HG03342 (cell line): ENCODE data around the gene CPAMD8.
"Not testable (repeated sequence)": the region's sequence is repeated elsewhere in the genome, so short reads cannot be mapped to it uniquely, and the experiment has no call there.

ENCODE experiments used
- ATAC-seq: cut with Tn5 transposase; IDR thresholded peaks from one replicate; pipeline ENCODE4 v1.9.1; 2021; ENCODE audit warnings: mild to moderate bottlenecking, moderate library complexity; ENCODE audit not compliant: unreplicated experiment

Gene CPAMD8

GRCh38 chr19:16877581-16877980, 149.0 kb downstream of the CPAMD8 start:
- ATAC-seq = no peak

DNA sequence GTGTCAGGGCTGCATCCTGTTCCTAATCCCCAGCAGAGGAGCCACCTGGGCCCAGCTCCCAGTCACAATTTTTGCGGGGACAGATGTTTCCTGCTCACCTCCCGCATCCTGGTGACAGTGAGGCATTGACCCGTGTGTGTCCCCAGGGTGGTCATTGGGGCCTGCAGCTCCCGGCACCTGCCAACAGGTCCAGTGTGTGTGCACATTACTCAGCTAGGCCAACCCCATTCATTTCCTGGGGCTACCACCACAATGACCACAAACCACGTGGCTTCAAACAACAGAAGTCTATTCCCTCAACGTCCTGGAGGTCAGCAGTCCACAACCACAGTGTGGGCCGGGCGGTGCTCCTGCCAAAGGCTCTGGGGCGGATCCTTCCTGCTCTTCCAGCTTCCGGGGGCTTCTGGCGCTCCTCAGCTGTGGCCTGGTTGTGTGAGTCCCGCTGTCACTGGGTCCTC, 149.7 kb downstream of the CPAMD8 start:
- no peak for ATAC-seq

DNA sequence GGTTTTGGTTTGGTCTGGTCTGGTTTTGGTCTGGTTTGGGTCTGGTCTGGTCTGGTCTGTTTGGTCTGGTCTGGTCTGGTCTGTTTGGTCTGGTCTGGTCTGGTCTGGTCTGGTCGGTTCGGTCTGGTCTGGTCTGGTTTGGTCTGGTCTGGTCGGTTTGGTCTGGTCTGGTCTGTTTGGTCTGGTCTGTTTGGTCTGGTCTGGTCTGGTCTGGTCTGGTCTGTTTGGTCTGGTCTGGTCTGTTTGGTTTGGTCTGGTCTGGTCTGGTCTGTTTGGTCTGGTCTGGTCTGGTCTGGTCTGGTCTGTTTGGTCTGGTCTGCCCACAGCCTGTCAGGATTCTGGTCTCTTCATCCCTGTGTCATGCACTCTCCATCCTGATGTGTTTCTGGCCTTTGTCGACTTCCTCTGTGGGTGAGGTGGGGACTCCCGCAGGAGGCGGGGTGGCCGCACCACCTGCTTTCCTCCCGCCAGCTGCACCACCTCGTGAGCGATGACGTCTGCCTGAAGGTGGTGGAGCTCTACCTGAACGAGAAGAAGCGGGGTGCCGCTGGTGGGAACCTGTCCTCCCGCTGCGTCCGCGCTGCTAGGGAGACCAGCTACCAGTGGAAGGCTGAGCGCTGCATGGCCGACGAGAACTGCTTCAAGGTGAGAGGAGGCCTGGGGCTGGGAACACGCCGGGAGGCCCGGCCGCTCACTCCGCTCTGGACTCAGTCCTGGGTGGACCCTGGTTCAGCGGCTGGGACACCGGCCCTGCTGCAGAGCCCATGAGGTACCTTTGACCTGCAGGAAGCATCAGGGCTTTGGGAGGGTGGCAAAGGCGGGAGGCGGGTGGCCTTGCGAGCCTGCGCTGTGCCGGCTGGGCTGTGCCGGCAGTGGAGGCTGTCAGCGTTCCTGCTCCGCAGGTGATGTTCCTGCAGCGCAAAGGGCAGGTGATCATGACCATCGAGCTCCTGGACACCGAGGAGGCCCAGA, 150.7 kb downstream of the CPAMD8 start:
- no peak for ATAC-seq

GRCh38 chr19:16874978-16875299, 151.7 kb downstream of the CPAMD8 start:
- ATAC-seq = not testable (repeated sequence)

DNA sequence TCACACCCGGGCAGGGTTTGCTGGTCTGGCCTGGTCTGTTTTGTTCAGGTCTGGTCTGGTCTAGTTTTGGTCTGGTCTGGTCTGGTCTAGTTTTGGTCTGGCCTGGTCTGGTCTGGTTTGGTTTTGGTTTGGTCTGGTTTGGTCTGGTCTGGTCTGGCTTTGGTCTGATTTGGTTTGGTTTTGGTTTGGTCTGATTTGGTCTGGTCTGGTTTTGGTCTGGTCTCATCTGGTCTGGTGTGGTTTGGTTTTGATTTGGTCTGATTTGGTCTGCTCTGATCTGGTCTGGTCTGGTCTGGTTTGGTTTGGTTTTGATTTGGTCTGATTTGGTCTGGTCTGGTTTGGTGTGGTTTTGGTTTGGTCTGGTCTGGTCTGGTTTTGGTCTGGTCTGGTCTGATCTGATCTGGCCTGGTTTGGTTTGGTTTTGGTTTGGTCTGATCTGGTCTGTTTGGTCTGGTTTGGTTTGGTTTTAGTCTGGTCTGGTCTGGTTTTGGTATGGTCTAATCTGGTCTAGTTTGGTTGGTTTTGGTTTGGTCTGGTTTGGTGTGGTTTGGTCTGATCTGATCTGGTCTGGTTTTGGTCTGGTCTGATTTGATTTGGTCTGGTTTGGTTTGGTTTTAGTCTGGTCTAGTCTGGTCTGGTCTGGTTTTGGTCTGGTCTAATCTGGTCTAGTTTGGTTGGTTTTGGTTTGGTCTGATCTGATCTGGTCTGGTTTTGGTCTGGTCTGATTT, 152.2 kb downstream of the CPAMD8 start:
- no peak for ATAC-seq

DNA sequence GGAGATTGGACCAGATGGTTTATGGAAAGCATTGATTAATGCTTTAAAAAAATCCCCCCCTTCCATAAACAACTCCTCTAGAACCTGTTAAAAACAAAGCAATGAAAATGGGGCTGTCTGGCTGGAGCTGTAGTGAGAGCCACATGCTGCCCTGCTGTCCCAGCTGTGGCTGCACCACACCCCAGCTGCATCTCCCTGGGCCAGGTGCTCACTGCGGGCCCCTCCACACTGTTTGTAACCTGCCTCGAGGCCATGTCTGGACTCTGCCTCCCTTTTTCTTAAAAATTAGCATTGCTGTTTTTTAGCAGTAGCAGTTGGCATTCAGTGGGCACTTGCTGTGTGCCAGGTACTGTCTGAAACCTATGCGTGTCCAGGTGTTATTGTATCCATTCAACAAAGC, 153.0 kb downstream of the CPAMD8 start:
- ATAC-seq = no peak

- no peak for ATAC-seq
Measured at GRCh38 chr19:16872728-16873127, 153.9 kb downstream of the CPAMD8 start.

DNA sequence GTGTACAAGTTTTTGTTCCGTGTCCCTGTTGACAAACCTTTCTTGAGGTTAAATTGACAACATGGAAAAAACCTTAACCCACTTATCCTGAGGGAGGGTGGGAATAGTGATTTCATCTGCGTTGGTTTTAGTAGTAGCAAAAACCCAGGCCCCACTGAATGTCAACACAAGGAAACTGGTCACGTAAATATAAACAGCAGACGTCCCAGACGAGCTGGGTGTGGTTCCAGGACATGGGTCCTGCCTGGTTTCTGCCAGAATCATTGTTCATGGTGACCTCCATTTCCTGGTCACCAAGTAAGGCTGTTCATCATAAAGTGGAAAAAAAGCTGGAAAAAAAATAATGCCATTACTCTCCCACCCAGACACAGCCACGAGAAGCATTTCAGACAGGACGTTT, 154.7 kb downstream of the CPAMD8 start:
- no peak for ATAC-seq

DNA sequence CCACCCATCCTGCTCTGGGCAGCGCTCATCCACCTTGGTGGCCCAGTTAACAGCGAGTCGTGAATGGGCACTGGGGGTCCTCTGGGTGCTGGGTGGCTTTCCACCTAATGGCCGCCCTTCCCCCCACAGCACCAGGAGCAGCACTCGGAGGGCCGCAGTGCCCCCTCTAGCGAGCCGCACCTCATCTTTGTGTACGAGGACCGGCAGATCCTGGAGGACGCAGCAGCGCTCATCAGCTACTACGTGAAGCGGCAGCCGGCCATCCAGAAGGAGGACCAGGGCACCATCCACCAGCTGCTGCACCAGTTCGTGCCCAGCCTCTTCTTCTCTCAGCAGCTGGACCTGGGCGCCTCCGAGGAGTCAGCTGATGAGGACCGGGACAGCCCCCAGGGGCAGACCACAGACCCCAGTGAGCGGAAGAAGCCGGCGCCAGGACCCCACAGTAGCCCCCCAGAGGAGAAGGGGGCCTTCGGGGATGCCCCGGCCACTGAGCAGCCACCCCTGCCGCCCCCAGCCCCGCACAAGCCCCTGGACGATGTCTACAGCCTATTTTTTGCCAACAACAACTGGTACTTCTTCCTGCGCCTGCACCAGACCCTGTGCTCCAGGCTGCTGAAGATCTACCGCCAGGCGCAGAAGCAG, 157.2 kb downstream of the CPAMD8 start:
- no peak for ATAC-seq

- ATAC-seq = no peak
Measured at GRCh38 chr19:16868423-16869130, 158.0 kb downstream of the CPAMD8 start.

DNA sequence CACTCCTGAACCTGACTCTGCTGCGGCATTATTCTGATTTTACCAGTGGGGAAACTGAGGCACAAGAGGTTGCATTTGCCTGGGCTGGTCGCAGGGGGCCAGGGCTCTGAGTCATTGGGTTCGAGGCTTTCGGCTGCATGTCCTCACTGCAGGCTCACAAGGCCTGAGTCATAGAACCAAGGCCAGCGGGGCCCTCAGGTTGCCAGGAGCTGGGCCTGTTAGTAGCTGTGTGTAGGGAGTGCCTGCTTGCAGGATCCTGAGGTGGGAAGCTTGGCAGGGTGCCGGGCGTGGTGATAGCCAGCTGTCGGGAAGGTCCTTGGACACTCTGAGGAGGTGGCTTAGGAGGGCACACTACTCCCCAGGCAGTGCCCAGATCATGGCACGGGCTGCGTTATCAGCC, 159.4 kb downstream of the CPAMD8 start:
- no peak for ATAC-seq

GRCh38 chr19:16862826-16863415, 163.7 kb downstream of the CPAMD8 start:
- ATAC-seq = no peak

DNA sequence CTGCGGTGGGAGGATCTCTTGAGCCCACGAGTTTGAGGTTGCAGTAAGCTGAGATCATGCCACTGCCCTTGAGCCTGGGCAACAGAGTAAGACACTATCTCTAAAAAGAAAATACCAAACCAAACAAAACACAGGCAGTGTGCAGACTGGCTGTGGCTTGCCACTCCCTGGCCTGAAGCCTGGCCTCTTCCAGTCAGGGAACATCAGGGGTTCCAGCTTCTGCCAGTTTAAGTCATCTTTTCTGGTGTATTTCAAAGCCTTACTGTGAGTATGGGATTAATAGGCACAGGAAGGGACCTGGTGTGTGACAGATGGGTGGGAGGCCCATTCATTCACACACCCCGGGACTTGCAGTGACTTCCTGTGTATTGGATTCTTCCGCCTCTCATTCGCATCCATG, 164.8 kb downstream of the CPAMD8 start:
- no peak for ATAC-seq

- no peak for ATAC-seq
Measured at GRCh38 chr19:16861011-16861410, 165.6 kb downstream of the CPAMD8 start.

GRCh38 chr19:16860118-16860517, 166.5 kb downstream of the CPAMD8 start:
- ATAC-seq = no peak

DNA sequence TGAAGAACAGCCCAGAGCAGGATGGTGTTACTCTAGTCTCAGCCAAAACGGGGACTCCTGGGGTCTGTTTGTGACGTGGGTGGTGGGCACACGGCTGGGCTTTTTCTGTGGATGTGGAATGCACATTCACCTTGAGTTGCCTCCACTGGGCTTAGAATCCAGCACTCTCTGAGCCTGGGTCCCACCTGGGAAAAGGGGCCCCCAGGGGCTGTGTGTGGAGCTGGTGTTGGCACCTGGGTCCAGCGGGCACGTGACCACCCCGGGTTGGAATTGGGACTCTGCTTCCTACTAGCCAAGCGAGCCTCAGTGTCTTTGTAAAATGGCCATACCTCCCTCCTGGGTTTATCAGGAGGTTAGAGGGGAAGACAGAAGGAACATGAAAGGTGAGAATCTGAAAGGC, 167.0 kb downstream of the CPAMD8 start:
- ATAC-seq = no peak

- no peak for ATAC-seq
Measured at GRCh38 chr19:16856091-16856490, 170.5 kb downstream of the CPAMD8 start.

DNA sequence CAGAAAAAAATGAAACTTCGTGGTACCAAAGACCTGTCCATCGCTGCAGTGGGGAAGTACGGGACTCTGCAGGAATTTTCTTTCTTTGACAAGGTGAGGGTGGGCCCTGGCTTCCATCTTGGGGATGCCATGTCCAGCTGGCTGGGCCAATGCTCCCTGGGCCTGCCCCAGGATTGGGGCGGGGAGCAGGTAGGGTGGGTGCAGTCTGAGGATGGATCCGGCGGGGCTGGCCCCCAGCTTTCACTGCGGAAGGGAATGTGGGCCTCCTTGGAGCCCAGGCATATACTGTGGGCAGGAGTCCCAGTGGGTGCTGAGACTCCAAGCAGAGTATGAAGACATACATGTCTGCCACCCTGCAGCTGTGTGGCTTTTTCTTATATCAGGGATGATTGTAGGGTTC, 173.5 kb downstream of the CPAMD8 start:
- no peak for ATAC-seq

- no peak for ATAC-seq
Measured at GRCh38 chr19:16851031-16851712, 175.4 kb downstream of the CPAMD8 start.

GRCh38 chr19:16850133-16850532, 176.5 kb downstream of the CPAMD8 start:
- ATAC-seq = no peak
